Stimulated activated CD4-positive, alpha-beta T cell treated with anti-CD3 and anti-CD28 coated beads, Interleukin-2, amount 100 ng/mL, for 48 hours (primary cell): Measurements from ENCODE around the gene MAP2K3.

Source experiments
- DNase-seq, 2 donors: peaks; one replicate each; pipeline ENCODE4 v3.0.0-alpha.2; 2020

The MAP2K3 gene

GRCh38 chr17:21283482-21284318, 811 bp upstream of the MAP2K3 start:
- no peak for DNase-seq

GRCh38 chr17:21285164-21286065, 904 bp downstream of the MAP2K3 start:
- DNase-seq: no peak

GRCh38 chr17:21286066-21286770, 1.7 kb downstream of the MAP2K3 start:
- DNase-seq: no peak

GRCh38 chr17:21286909-21287702, 2.6 kb downstream of the MAP2K3 start:
- DNase-seq: peak in 1 of 2 donors; percentile 14

- peak; percentile 88 to 91 for DNase-seq
Measured at GRCh38 chr17:21287703-21288449, 3.4 kb downstream of the MAP2K3 start.

- no peak for DNase-seq
Measured at GRCh38 chr17:21288571-21289017, 4.1 kb downstream of the MAP2K3 start.

GRCh38 chr17:21289175-21289901, 4.8 kb downstream of the MAP2K3 start:
- DNase-seq: no peak

GRCh38 chr17:21289902-21290571, 5.5 kb downstream of the MAP2K3 start:
- no peak for DNase-seq

GRCh38 chr17:21291357-21291756, 6.8 kb downstream of the MAP2K3 start:
- no peak for DNase-seq

- no peak for DNase-seq
Measured at GRCh38 chr17:21291862-21292261, 7.4 kb downstream of the MAP2K3 start.

- no peak for DNase-seq
Measured at GRCh38 chr17:21292867-21293830, 8.6 kb downstream of the MAP2K3 start.

- no peak for DNase-seq
Measured at GRCh38 chr17:21293831-21294210, 9.3 kb downstream of the MAP2K3 start.

- DNase-seq: no peak
Measured at GRCh38 chr17:21294321-21295035, 10.0 kb downstream of the MAP2K3 start.

GRCh38 chr17:21295036-21295952, 10.8 kb downstream of the MAP2K3 start:
- no peak for DNase-seq

GRCh38 chr17:21296097-21297025, 11.8 kb downstream of the MAP2K3 start:
- DNase-seq: no peak

GRCh38 chr17:21297026-21297520, 12.6 kb downstream of the MAP2K3 start:
- DNase-seq: no peak
